Type B pancreatic cell (in vitro differentiated cells): ENCODE results near the gene TMEM127. TPM values are rescaled to one million over a fixed set of nuclear protein-coding genes. Genes with fewer than 3 reads are reported as not detected.

ENCODE experiments used
- DNase-seq: peaks from one replicate; pipeline ENCODE4 v3.0.0; 2021; ENCODE audit warnings: mixed read lengths; ENCODE audit not compliant: unreplicated experiment; ENCODE audit errors: extremely low spot score
- H3K27ac Mint-ChIP-seq: 2 replicates; pipeline ENCODE4 v1.8.0; 2021; ENCODE audit warnings: mild to moderate bottlenecking, mixed read lengths
- H3K27me3 Mint-ChIP-seq: 2 replicates; pipeline ENCODE4 v1.8.0; 2021; ENCODE audit warnings: mixed read lengths
- H3K36me3 Mint-ChIP-seq: 2 replicates; pipeline ENCODE4 v1.8.0; 2021; ENCODE audit warnings: mixed read lengths
- H3K4me1 Mint-ChIP-seq: one replicate; pipeline ENCODE4 v1.8.0; 2021; ENCODE audit warnings: mixed read lengths; ENCODE audit not compliant: unreplicated experiment
- H3K4me3 Mint-ChIP-seq: 2 replicates; pipeline ENCODE4 v1.8.0; 2021; ENCODE audit warnings: mild to moderate bottlenecking, mixed read lengths
- H3K9me3 Mint-ChIP-seq: 2 replicates; pipeline ENCODE4 v1.8.0; 2021; ENCODE audit warnings: mixed read lengths
- total RNA-seq: library from RNA; stranded (reverse); gene quantifications from 2 replicates; pipeline ENCODE4 v1.2.1, GENCODE V29; 2021; ENCODE audit warnings: low replicate concordance
- TF ChIP-seq, protein P1 (sequence below): fragments of 200-600 bp; sonication (generic); conservative IDR thresholded peaks from 2 replicates; pipeline ENCODE4 v1.5.0; 2021; ENCODE audit warnings: antibody characterized with exemption, mild to moderate bottlenecking

The TMEM127 gene
- total RNA-seq, 1 donor from 2014 or later = 40.5 TPM

GRCh38 chr2:96198921-96199320 lies 66.9 kb downstream of the TMEM127 start:
- Mint-ChIP-seq H3K27ac (no peak overlapping the region), H3K4me3 (no peak overlapping the region), H3K9me3 (no peaks in the 10 kb centered on the region), H3K27me3 (no peaks in the 10 kb centered on the region), H3K4me1 (peaks cover 26% of the 10 kb centered on the region), H3K36me3 (peaks cover 26% of the 10 kb centered on the region)
- no peak for DNase-seq
- TF ChIP-seq, protein P1, sequence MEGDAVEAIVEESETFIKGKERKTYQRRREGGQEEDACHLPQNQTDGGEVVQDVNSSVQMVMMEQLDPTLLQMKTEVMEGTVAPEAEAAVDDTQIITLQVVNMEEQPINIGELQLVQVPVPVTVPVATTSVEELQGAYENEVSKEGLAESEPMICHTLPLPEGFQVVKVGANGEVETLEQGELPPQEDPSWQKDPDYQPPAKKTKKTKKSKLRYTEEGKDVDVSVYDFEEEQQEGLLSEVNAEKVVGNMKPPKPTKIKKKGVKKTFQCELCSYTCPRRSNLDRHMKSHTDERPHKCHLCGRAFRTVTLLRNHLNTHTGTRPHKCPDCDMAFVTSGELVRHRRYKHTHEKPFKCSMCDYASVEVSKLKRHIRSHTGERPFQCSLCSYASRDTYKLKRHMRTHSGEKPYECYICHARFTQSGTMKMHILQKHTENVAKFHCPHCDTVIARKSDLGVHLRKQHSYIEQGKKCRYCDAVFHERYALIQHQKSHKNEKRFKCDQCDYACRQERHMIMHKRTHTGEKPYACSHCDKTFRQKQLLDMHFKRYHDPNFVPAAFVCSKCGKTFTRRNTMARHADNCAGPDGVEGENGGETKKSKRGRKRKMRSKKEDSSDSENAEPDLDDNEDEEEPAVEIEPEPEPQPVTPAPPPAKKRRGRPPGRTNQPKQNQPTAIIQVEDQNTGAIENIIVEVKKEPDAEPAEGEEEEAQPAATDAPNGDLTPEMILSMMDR = no peak

Other genes starting within 250 kb of the TMEM127 start
- gene GPAT2, start 231.1 kb downstream of the TMEM127 start, total RNA-seq = 0.39 TPM in 1 of 2 replicates, not detected in the other
- 2.4 and 13.9 TPM in 2 replicates for gene ADRA2B, start 149.4 kb downstream of the TMEM127 start, total RNA-seq
- 0.93 TPM in 1 of 2 replicates, not detected in the other for gene ASTL, start 127.5 kb downstream of the TMEM127 start, total RNA-seq
- 4.3 and 4.5 TPM in 2 replicates for gene DUSP2, start 120.6 kb downstream of the TMEM127 start, total RNA-seq
- gene STARD7, start 57.2 kb downstream of the TMEM127 start, total RNA-seq = 133 and 146 TPM in 2 replicates
- gene CIAO1, start 228 bp upstream of the TMEM127 start, total RNA-seq = 68.9 and 69.7 TPM in 2 replicates
- 136 and 184 TPM in 2 replicates for gene SNRNP200, start 39.5 kb upstream of the TMEM127 start, total RNA-seq
- 3.5 and 11.6 TPM in 2 replicates for gene ITPRIPL1, start 59.3 kb upstream of the TMEM127 start, total RNA-seq
- gene NCAPH, start 69.8 kb upstream of the TMEM127 start, total RNA-seq = 13.6 and 34.9 TPM in 2 replicates
- gene NEURL3, start 239.4 kb upstream of the TMEM127 start, total RNA-seq = 1.1 and 2.5 TPM in 2 replicates